HG03025 (cell line): ENCODE measurements around the gene ZBTB44.

Source experiments
- ATAC-seq: cut with Tn5 transposase; IDR thresholded peaks from one replicate; pipeline ENCODE4 v1.9.1; 2021; ENCODE audit warnings: mild to moderate bottlenecking, moderate library complexity; ENCODE audit not compliant: unreplicated experiment, low FRiP score

ZBTB44 gene

GRCh38 chr11:130180491-130180890 is 134.2 kb downstream of the ZBTB44 start:
- ATAC-seq: no peak

GRCh38 chr11:130179396-130180306 is 135.1 kb downstream of the ZBTB44 start:
- no peak for ATAC-seq

GRCh38 chr11:130178441-130179339 is 136.0 kb downstream of the ZBTB44 start:
- no peak for ATAC-seq

- ATAC-seq: no peak
Measured at GRCh38 chr11:130177782-130178181, 136.9 kb downstream of the ZBTB44 start.
